NCI-H82 treated with DMSO at 0.1 percent for 48 hours (cell line): ENCODE measurements around the gene ADAM12.

Experiments
- DNase-seq: peaks from one replicate; lab custom pipeline; 2025; ENCODE audit not compliant: unreplicated experiment; lab: John Stamatoyannopoulos, UW

Gene ADAM12

GRCh38 chr10:126242397-126243260, 145.6 kb downstream of the ADAM12 start:
- DNase-seq = no peak

- DNase-seq = no peak
These were observed 147.8 kb downstream of the ADAM12 start for GRCh38 chr10:126240483-126240882.

- DNase-seq = no peak
These were observed 148.4 kb downstream of the ADAM12 start for GRCh38 chr10:126239844-126240243.

GRCh38 chr10:126235979-126236851, 152.1 kb downstream of the ADAM12 start:
- no peak for DNase-seq

GRCh38 chr10:126235091-126235978, 152.9 kb downstream of the ADAM12 start:
- DNase-seq = no peak

GRCh38 chr10:126234630-126235029, 153.6 kb downstream of the ADAM12 start:
- no peak for DNase-seq

- DNase-seq = no peak
These were observed 154.8 kb downstream of the ADAM12 start for GRCh38 chr10:126233182-126234148.

- DNase-seq = no peak
These were observed 157.7 kb downstream of the ADAM12 start for GRCh38 chr10:126230587-126230986.

GRCh38 chr10:126229686-126230085, 158.6 kb downstream of the ADAM12 start:
- DNase-seq = no peak

- no peak for DNase-seq
These were observed 160.5 kb downstream of the ADAM12 start for GRCh38 chr10:126227762-126228134.

- no peak for DNase-seq
These were observed 161.1 kb downstream of the ADAM12 start for GRCh38 chr10:126226988-126227761.

- no peak for DNase-seq
These were observed 162.1 kb downstream of the ADAM12 start for GRCh38 chr10:126226205-126226604.

- DNase-seq = no peak
These were observed 162.6 kb downstream of the ADAM12 start for GRCh38 chr10:126225672-126226008.

GRCh38 chr10:126224967-126225671, 163.2 kb downstream of the ADAM12 start:
- DNase-seq = no peak

- no peak for DNase-seq
These were observed 164.7 kb downstream of the ADAM12 start for GRCh38 chr10:126223512-126224067.

GRCh38 chr10:126222736-126223511, 165.4 kb downstream of the ADAM12 start:
- no peak for DNase-seq

- DNase-seq = no peak
These were observed 166.4 kb downstream of the ADAM12 start for GRCh38 chr10:126221874-126222273.
